HG03469 (cell line): ENCODE results near the gene PTCH1.

Source experiments
- ATAC-seq: cut with Tn5 transposase; IDR thresholded peaks from one replicate; pipeline ENCODE4 v1.9.1; 2021; ENCODE audit warnings: mild to moderate bottlenecking, moderate library complexity, moderate number of reproducible peaks; ENCODE audit not compliant: unreplicated experiment

Gene PTCH1

GRCh38 chr9:95411054-95411892 is 105.5 kb downstream of the PTCH1 start:
- no peak for ATAC-seq

GRCh38 chr9:95409650-95410426 is 106.9 kb downstream of the PTCH1 start:
- no peak for ATAC-seq

- ATAC-seq: no peak
Observed at GRCh38 chr9:95407524-95407923, 109.2 kb downstream of the PTCH1 start.

- no peak for ATAC-seq
Observed at GRCh38 chr9:95406121-95406520, 110.7 kb downstream of the PTCH1 start.

GRCh38 chr9:95399261-95399660 is 117.5 kb downstream of the PTCH1 start:
- no peak for ATAC-seq
